H1 (cell line): ENCODE measurements around the gene CHST11.

Experiments
- EZH2 ChIP-seq: fragments of 200-600 bp; sonication (generic); IDR thresholded peaks from 2 replicates; pipeline ENCODE4 v1.7.1; 2012; ENCODE audit warnings: low read depth, mild to moderate bottlenecking, moderate library complexity, low read length, inconsistent platforms; ENCODE audit not compliant: severe bottlenecking
- POLR2A ChIP-seq, 2 experiments: IDR thresholded peaks; 1 replicate in 1 of 2; 2 replicates in 1 of 2; pipeline ENCODE4 v1.6.1; 2011; ENCODE audit warnings: low read depth in 2 of 2, low read length in 2 of 2, mild to moderate bottlenecking in 2 of 2; ENCODE audit errors: control extremely low read depth in 1 of 2
- TF ChIP-seq, protein P1 (sequence below), 3 experiments: IDR thresholded peaks; 1 replicate in 2 of 3; 2 replicates in 1 of 3; pipeline versions ENCODE4 v1.5.1 to v1.6.1; 2011; ENCODE audit warnings: low read length in 3 of 3, mild to moderate bottlenecking in 3 of 3, inconsistent platforms in 2 of 3, low read depth in 1 of 3, moderate library complexity in 1 of 3; ENCODE audit not compliant: insufficient read depth in 1 of 3; ENCODE audit errors: control extremely low read depth in 1 of 3

- TF ChIP-seq EZH2 (no peak), POLR2A (IDR thresholded peaks at IDR 0.05; ENCODE audit: control extremely low read depth in 1 of 2, low read depth in 2 of 2, low read length in 2 of 2) (no peak)
- TF ChIP-seq, protein P1, sequence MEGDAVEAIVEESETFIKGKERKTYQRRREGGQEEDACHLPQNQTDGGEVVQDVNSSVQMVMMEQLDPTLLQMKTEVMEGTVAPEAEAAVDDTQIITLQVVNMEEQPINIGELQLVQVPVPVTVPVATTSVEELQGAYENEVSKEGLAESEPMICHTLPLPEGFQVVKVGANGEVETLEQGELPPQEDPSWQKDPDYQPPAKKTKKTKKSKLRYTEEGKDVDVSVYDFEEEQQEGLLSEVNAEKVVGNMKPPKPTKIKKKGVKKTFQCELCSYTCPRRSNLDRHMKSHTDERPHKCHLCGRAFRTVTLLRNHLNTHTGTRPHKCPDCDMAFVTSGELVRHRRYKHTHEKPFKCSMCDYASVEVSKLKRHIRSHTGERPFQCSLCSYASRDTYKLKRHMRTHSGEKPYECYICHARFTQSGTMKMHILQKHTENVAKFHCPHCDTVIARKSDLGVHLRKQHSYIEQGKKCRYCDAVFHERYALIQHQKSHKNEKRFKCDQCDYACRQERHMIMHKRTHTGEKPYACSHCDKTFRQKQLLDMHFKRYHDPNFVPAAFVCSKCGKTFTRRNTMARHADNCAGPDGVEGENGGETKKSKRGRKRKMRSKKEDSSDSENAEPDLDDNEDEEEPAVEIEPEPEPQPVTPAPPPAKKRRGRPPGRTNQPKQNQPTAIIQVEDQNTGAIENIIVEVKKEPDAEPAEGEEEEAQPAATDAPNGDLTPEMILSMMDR (IDR thresholded peaks at IDR 0.05; ENCODE audit: control extremely low read depth in 1 of 3, insufficient read depth in 1 of 3, low read depth in 1 of 3, low read length in 3 of 3): no peak
Measured at GRCh38 chr12:104577581-104577981, 120.8 kb downstream of the CHST11 start.
